RWPE1 (cell line): Measurements from ENCODE around the gene ZNF184.

ENCODE experiments used
- CTCF ChIA-PET: fragments of 350-600 bp; sonication (Branson Sonifier 250); formaldehyde crosslinking; extraction: SDS; loops from one replicate; lab custom pipeline; 2021; lab: Yijun Ruan, JAX
- POLR2A ChIA-PET: fragments of 400-600 bp; formaldehyde crosslinking; extraction: SDS; loops from one replicate; lab custom pipeline; 2020; ENCODE audit warnings: antibody characterized with exemption; ENCODE audit not compliant: low non-redundant PET; lab: Yijun Ruan, JAX
- DNase-seq: peaks from one replicate; pipeline ENCODE4 v3.0.0; 2012; ENCODE audit warnings: low spot score
- H3K27ac ChIP-seq: fragments of 450-650 bp; 2 replicates; pipeline ENCODE4 v1.5.1; 2017
- CTCF ChIP-seq: fragments of 450-650 bp; conservative IDR thresholded peaks from 2 replicates; pipeline ENCODE4 v1.5.1; 2017; ENCODE audit warnings: low read depth, mild to moderate bottlenecking

ZNF184 gene

GRCh38 chr6:27479319-27480182 is 6.6 kb upstream of the ZNF184 start:
- ChIA-PET CTCF (interaction anchor here (0.5 to 1.0 kb wide), 4 partner anchors 167 to 302 kb away, joined by 3 to 4 read pairs (median 4); no protein-coding TSS in a partner anchor), POLR2A (no interaction called here)
- DNase-seq: peak; percentile 67
- no peak for TF ChIP-seq CTCF
- H3K27ac ChIP-seq: peak overlapping the region; percentile 68

GRCh38 chr6:27478706-27479318 is 5.9 kb upstream of the ZNF184 start:
- POLR2A ChIA-PET: no interaction called here
- DNase-seq: peak; percentile 61
- TF ChIP-seq CTCF: no peak
- CTCF ChIA-PET: interaction anchor here (0.5 to 1.0 kb wide), 4 partner anchors 166 to 303 kb away, joined by 3 to 4 read pairs (median 4); no protein-coding TSS in a partner anchor
- H3K27ac ChIP-seq: peak overlapping the region; percentile 68

GRCh38 chr6:27478141-27478705 is 5.3 kb upstream of the ZNF184 start:
- POLR2A ChIA-PET: no interaction called here
- DNase-seq: no peak
- CTCF ChIA-PET: interaction anchor here (0.6 to 0.7 kb wide), 2 partner anchors 51 to 227 kb away, joined by 3 read pairs; no protein-coding TSS in a partner anchor
- H3K27ac ChIP-seq: peak overlapping the region; percentile 68
- no peak for TF ChIP-seq CTCF

- no peak overlapping the region for H3K27ac ChIP-seq
- ChIA-PET POLR2A (interaction anchor here (0.6 kb wide), 1 partner anchor 25 kb away, joined by 4 read pairs; no protein-coding TSS in a partner anchor), CTCF (interaction anchor here (0.6 to 0.7 kb wide), 4 partner anchors 46 to 289 kb away, joined by 3 read pairs; no protein-coding TSS in a partner anchor)
- no peak for TF ChIP-seq CTCF
- no peak for DNase-seq
Measured at GRCh38 chr6:27477318-27478013, 4.6 kb upstream of the ZNF184 start.

GRCh38 chr6:27476090-27476489 is 3.2 kb upstream of the ZNF184 start:
- ChIA-PET CTCF (no interaction called here), POLR2A (no interaction called here)
- no peak for TF ChIP-seq CTCF
- DNase-seq: no peak
- H3K27ac ChIP-seq: no peak overlapping the region
